Metanephros (tissue), 1 donor: ENCODE measurements around the gene DNTT. TPM values are rescaled to one million over a fixed set of nuclear protein-coding genes. Genes with fewer than 3 reads are reported as not detected.

ENCODE experiments used
- total RNA-seq: library from RNA; depleted of rRNA; stranded (reverse); fragments of >200 nt; gene quantifications from one replicate; pipeline ENCODE4 v1.2.3, GENCODE V29; 2014

The DNTT gene
- total RNA-seq: 0.18 TPM

GRCh38 chr10:96304230-96304629 is at the start of gene DNTT:
Gene DNTT (plus strand): TSS chr10:96304434. CDS start chr10:96304498, 64 bp downstream.

GRCh38 chr10:96271016-96271815 is 33.0 kb upstream of the DNTT start, which contains the start of gene BLNK:
Gene BLNK (minus strand): TSS chr10:96271569. CDS start chr10:96271398, 171 bp downstream.

GRCh38 chr10:96358851-96359540 is 54.8 kb downstream of the DNTT start, which contains the start of gene OPALIN:
Gene OPALIN (minus strand): TSS chr10:96359002. CDS start chr10:96358896, 106 bp downstream.

Other genes starting within 250 kb of the DNTT start
- 39.8 TPM for gene ZNF518A, start 174.1 kb upstream of the DNTT start, total RNA-seq
- 25.1 TPM for gene BLNK, start 32.9 kb upstream of the DNTT start, total RNA-seq
- gene OPALIN, start 54.6 kb downstream of the DNTT start, total RNA-seq: not detected
- gene TLL2, start 209.5 kb downstream of the DNTT start, total RNA-seq: 0.53 TPM